PFSK-1 (cell line): ENCODE results near the gene PKDCC.

Source experiments
- FOXP2 ChIP-seq: optimal IDR thresholded peaks from 2 replicates; pipeline ENCODE3; 2011; ENCODE audit warnings: borderline replicate concordance, control low read depth, inconsistent platforms; ENCODE audit not compliant: insufficient read depth; ENCODE audit errors: extremely low read length, extremely low read depth
- POLR2AphosphoS5 ChIP-seq: IDR thresholded peaks from 2 replicates; pipeline ENCODE4 v1.6.1; 2012; ENCODE audit warnings: low read depth, mild to moderate bottlenecking, control low read depth, low read length, moderate library complexity

GRCh38 chr2:42040643-42041278 lies 7.1 kb upstream of the PKDCC start:
- TF ChIP-seq POLR2AphosphoS5: no peak
- TF ChIP-seq FOXP2: no peak
